ENCODE data around the gene MLXIP. TPM values are rescaled to one million over a fixed set of nuclear protein-coding genes. Genes with fewer than 3 reads are reported as not detected.
"Not testable (repeated sequence)": the region's sequence is repeated elsewhere in the genome, so short reads cannot be mapped to it uniquely, and the experiment has no call there.

MLXIP gene
- total RNA-seq, 2 donors from 2014 or later = 78.3 to 81.4 TPM

- intact Hi-C loops (cut with DNase I) = no loop called here
- no peak for DNase-seq (ENCODE audit: low spot score)
Observed at GRCh38 chr12:122159882-122160281, 81.3 kb downstream of the MLXIP start.

GRCh38 chr12:122160761-122161160 is 82.2 kb downstream of the MLXIP start:
- intact Hi-C loops (cut with DNase I) = no loop called here
- DNase-seq (ENCODE audit: low spot score) = no peak

GRCh38 chr12:122161682-122162081 is 83.1 kb downstream of the MLXIP start:
- intact Hi-C loops (cut with DNase I) = no loop called here
- no peak for DNase-seq (ENCODE audit: low spot score)

DNA sequence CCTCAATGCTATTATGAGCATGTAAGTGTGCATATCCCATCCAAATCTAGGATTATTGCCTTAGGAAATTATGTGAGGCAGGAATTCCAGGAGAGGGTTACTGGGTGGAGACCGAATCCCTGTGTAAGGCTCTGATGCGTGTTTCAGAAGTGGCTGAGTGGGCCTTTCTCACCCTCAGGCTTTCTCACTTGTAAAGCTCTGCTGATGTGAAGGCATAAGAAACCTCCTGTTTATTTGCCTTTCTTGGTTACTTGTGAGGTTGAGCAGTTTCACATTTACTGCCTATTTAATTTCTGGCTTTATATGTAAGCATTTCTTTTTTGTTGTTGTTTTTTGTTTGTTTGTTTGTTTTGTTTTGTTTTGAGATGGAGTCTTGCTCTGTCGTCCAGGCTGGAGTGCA is 84.4 kb downstream of the MLXIP start:
- intact Hi-C loops (cut with DNase I) = no loop called here

DNA sequence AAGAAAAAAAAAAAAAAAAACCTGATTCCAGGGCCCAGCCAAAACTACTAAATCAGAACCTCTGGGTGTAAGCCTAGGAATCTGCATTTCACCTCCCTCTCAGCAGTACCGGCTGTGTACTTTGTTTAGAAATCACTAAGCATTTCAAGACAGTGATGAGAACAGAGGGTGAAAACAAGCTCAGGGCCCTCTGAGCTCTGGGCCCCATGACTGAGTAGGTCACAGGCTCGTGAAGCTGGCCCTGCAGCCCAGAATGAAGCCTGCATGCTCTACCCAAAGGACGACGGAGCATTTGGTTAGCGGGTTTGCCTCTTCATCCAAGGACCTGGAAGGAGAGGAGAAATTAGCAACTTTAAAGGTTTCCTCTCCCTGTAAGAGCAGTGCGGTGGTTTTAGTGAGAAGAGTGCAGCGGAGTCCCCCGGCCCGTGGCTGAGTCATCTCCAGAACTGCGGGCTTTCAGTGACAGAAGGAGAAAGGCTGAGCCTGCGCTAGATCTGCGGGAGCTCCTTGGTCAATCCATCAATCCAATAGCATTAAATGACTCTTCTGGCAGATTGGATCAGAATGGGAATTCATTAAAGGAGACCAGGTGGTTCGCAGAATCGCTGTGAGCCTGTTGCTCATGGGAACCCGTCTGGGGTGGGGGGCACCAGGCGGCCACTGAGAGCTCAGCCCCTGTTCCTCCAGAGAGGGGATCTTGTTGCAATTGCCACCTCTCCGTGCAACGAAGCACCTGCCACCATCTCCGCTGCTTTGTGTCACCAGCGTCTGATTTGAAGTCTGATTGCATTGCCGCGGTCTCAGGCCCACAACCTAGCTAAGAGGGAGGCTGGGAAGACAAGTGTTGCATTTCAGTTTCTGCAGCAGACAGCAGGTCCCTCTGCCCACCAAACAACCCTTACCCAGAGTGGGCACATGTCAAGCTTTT is 88.1 kb downstream of the MLXIP start:
- intact Hi-C loops (cut with DNase I) = no loop called here
- no peak for DNase-seq (ENCODE audit: low spot score)

More for the DNA sequence above, 84.4 kb downstream of the MLXIP start:
- DNase-seq (ENCODE audit: low spot score) = no peak

DNA sequence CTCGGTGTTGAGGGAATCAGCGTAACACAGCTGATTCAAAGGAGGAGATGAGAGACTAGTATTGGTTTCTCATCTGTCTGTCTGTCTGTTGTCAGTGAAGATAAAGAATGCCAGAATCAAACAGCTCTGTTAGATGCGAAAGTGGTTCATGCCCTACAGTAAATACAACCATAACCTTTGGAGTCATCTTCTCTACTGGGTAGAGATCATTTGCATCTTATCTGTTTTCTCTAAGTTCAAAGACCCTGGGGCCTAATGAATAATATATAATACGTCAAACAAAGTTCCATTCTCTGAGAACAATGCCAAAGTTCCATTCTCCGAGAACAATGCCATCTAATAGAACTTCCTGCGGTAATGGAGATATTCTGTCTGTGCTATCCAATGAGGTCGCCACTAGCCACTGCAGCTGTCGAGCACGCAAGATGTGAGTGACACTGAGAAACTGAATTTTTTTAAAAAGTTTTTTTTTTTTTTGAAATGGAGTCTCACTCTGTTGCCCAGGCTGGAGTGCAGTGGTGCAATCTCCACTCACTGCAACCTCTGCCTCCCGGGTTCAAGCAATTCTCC is 88.9 kb downstream of the MLXIP start:
- intact Hi-C loops (cut with DNase I) = no loop called here
- DNase-seq (ENCODE audit: low spot score) = no peak

- no peak for DNase-seq (ENCODE audit: low spot score)
- intact Hi-C loops (cut with DNase I) = no loop called here
Observed at GRCh38 chr12:122168492-122168891, 89.9 kb downstream of the MLXIP start.

DNA sequence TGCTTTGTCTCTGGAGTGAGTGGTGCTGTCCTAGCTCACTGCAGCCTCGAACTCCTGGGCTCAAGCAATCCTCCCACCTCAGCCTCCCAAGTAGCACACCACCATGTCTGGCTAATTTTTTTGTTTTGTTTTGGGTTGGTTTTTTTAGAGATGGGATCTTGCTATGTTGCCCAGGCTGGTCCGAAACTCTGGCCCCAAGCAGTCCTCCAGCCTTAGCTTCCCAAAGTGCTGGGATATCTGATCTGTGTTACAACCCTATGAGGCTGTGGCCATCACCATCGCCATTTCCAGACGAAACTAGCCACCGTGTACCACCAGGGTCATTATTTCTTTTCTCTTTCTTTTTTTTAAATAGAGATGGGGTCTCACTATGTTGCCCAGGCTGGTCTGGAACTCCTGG is 92.8 kb downstream of the MLXIP start:
- intact Hi-C loops (cut with DNase I) = no loop called here
- DNase-seq (ENCODE audit: low spot score) = no peak

DNA sequence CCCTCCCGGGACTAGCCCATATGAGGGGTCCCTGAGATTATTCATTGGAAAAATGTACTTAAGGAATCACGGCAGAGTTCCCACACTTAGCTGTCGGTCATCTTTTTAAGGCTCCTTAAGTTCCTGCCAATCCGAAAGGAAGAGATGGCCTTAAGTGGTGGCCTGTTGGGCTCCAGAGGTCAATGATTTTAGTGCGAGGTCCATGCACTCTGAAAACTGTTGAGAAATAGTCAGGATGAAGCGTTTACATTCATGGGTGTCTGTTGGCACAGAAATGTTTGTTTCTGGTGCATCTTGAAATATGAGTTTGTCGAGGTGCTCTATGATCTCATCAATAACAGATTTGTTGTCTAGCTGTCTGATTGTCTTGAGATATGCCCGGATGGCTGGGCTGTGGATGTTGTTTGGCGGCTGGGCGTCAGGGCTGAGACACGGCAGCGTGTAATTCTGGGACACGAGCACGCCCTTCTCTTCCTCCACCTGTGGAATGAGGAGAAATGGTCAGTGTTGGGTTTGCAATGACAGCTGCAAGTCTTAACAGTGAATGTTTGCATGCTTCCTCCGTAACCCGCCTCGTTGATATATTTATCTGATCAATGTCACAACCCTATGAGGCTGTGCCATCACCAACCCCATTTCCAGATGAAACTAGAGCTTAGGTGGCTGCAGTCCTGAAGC is 93.8 kb downstream of the MLXIP start:
- intact Hi-C loops (cut with DNase I) = no loop called here
- no peak for DNase-seq (ENCODE audit: low spot score)

DNA sequence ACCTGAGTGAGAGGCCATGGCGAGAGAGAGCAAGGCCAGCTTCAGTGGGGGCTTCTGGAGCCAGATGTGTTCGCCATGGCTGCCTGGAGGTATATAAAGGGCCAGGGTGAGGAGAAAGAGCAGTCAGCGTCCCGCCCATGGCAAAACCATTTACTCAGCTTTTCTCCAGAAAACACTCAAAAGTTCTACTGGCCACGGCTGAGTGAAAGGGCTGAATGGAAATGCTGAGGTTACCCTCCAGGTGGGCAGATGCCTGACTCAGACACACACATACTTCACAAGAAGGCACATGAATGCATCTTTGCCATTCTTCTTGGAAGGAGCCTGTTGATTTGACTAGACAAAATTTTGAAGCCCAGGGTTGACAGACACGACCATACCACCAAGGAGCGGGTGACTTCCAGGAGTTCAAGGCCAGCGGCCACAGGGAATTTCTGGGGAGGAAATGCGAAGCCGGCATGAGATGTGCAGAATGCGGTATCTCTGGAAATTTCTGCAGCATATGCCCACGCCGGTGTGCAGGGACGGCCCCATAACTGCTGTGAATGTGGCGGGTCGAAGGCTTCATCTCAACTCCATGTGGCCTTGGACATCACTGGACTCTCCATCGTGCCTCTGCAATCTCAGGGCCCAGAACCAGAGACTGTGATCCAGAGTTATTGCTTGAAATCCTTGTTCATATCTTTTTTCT is 95.7 kb downstream of the MLXIP start, which contains the start of gene IL31:
Gene IL31 (minus strand): TSS at position 67 of the 691 bp plus-strand sequence. CDS start 49 bp downstream, at position 18.
- no peak for DNase-seq (ENCODE audit: low spot score)
- intact Hi-C loops (cut with DNase I) = no loop called here

DNA sequence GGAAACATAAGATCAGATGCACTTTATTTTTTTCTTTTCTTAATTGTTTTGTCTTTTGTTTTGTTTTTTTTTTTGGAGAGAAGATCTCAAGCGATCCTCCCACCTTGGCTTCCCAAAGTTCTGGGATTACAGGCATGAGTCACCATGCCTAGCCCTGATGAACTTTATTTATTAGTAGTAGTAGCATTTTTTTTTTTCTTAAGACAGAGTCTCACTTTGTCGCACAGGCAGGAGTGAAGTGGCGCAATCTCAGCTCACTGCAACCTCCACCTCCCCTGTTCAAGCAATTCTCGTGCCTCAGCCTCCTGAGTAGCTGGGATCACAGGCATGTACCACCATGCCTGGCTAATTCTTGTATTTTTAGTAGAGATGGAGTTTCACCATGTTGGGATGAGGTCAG is 97.9 kb downstream of the MLXIP start:
- DNase-seq (ENCODE audit: low spot score); intact Hi-C loops (cut with DNase I): not testable (repeated sequence)

GRCh38 chr12:122182887-122183587 is 104.5 kb downstream of the MLXIP start, which contains the start of gene LRRC43:
TSS of gene LRRC43 (plus strand) at chr12:122183123. CDS start at chr12:122183145, 22 bp downstream.
- peak; percentile 85 for DNase-seq (ENCODE audit: low spot score)
- intact Hi-C loops (cut with DNase I) = no loop called here

GRCh38 chr12:122183588-122183940 is 105.0 kb downstream of the MLXIP start:
- intact Hi-C loops (cut with DNase I) = no loop called here
- no peak for DNase-seq (ENCODE audit: low spot score)

- intact Hi-C loops (cut with DNase I) = no loop called here
- DNase-seq (ENCODE audit: low spot score) = no peak
Observed at GRCh38 chr12:122184517-122184916, 106.0 kb downstream of the MLXIP start.

GRCh38 chr12:122185079-122185478 is 106.5 kb downstream of the MLXIP start:
- DNase-seq (ENCODE audit: low spot score) = no peak
- intact Hi-C loops (cut with DNase I) = no loop called here

DNA sequence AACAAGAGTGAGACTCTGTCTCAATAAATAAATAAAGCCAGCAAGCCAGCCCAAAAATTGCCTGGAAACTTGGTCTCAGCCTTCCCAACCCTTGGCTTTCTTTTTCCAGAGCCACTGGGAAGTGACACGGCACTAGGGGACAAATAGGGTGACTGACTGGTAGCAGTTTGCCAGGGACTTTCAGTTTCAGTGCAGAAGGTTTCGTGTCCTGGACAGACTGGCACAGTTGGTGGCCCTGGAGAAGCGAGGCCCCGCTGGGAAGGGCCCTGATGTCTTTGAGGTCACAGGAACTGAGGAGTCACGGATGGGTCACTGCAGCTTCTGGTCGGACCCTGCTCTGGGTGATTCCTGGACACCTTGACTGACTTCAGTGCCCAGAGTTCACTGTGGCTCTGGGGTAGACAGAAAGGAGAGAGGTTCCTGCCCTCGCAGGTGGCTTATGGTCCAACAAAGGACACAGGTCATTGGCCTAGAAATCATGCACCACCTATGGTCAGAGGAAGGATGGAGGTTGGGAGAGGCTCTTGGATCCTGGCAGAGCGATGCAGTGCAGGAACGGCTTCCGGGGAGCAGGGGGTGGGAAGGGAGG is 107.0 kb downstream of the MLXIP start:
- intact Hi-C loops (cut with DNase I) = no loop called here
- no peak for DNase-seq (ENCODE audit: low spot score)

GRCh38 chr12:122187466-122187865 is 108.9 kb downstream of the MLXIP start:
- no peak for DNase-seq (ENCODE audit: low spot score)
- intact Hi-C loops (cut with DNase I) = no loop called here

DNA sequence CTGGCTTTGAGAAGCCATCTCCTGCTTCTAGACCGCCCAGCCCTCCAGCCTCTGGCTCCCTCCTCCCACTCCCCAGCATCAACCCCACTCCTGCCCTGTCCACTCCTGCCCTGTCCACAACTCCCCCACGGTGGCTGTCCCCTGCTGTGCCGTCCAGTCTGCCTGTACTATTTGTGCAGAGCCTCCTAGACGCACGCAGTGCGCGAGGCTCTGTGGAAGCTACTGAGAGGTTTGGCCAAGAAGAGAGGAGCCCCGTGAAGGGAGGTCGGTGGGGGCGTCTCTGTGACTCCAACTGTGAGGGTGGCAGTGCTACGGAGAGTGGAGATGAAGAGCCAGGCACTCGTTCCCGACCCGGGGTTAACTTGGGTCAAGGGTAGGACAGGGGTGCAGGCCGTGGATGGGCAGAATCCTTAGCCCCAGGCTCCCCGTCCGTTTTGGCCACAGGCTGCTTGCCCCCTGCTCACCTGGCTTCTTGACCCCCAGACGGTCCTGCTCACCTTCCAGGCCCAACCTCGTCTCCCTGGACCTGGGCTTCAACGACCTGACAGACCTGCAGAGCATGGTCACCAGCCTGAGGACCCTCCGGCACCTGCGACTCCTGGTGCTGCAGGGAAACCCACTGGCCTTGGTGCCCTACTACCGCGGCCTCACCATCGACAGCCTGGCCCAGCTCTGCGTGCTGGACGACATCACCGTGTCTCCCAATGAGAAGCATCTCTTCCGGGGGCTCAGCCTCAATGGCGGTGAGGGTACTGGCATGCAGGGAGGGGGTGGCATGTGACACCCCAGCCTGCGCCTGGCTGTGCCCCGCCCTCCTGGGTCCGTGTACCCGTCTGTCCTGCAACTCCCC is 111.3 kb downstream of the MLXIP start:
- intact Hi-C loops (cut with DNase I) = no loop called here
- no peak for DNase-seq (ENCODE audit: low spot score)
